H1 (cell line): ENCODE results near the gene TUBA4B. TPM values are rescaled to one million over a fixed set of nuclear protein-coding genes. Genes with fewer than 3 reads are reported as not detected.

Experiments used
- CBX8 ChIP-seq: fragments of 300-800, 300-1000 bp; sonication (generic); IDR thresholded peaks from 2 replicates; pipeline ENCODE4 v1.7.1; 2016; ENCODE audit warnings: low read depth, low read length, borderline replicate concordance
- CEBPB ChIP-seq: IDR thresholded peaks from 2 replicates; pipeline ENCODE4 v1.6.1; 2012; ENCODE audit warnings: low read depth, low read length
- CHD2 ChIP-seq: IDR thresholded peaks from 2 replicates; pipeline ENCODE4 v1.6.1; 2012; ENCODE audit warnings: low read length, improper control_type of control experiment
- FOSL1 ChIP-seq: IDR thresholded peaks from 2 replicates; pipeline ENCODE4 v1.6.1; 2011; ENCODE audit warnings: mild to moderate bottlenecking, low read depth, low read length, moderate library complexity; ENCODE audit not compliant: insufficient read depth
- HDAC2 ChIP-seq, 2 experiments: fragments of 300-600 bp in 1 of 2; sonication (generic) in 1 of 2; IDR thresholded peaks; 2 replicates each; pipeline ENCODE4 v1.6.1; 2011 to 2012; ENCODE audit warnings: low read depth in 2 of 2, low read length in 2 of 2, mild to moderate bottlenecking in 2 of 2, moderate library complexity in 2 of 2, borderline replicate concordance in 1 of 2, inconsistent platforms in 1 of 2
- POLR2A ChIP-seq, 2 experiments: IDR thresholded peaks; 1 replicate in 1 of 2; 2 replicates in 1 of 2; pipeline ENCODE4 v1.6.1; 2011; ENCODE audit warnings: low read depth in 2 of 2, low read length in 2 of 2, mild to moderate bottlenecking in 2 of 2; ENCODE audit errors: control extremely low read depth in 1 of 2
- TAF1 ChIP-seq: IDR thresholded peaks from 2 replicates; pipeline ENCODE4 v1.6.1; 2011; ENCODE audit warnings: mild to moderate bottlenecking, low read depth, low read length
- TCF12 ChIP-seq: IDR thresholded peaks from 2 replicates; pipeline ENCODE4 v1.6.1; 2011; ENCODE audit warnings: low read depth, mild to moderate bottlenecking, low read length
- polyA plus RNA-seq, 7 experiments: library from polyadenylated mRNA; depleted of rRNA in 3 of 7; stranded (reverse) in 5 of 7; unstranded in 2 of 7; fragments of >200 nt in 5 of 7; fragments of 200-250 nt in 2 of 7; gene quantifications; 1 replicate in 5 of 7; 2 replicates in 1 of 7; 4 replicates in 1 of 7; pipeline versions ENCODE4 v1.2.1 to v1.2.3, GENCODE V29; 2011 to 2013; ENCODE audit warnings: missing spikeins in 2 of 7, mixed read lengths in 2 of 7
- total RNA-seq: library from RNA; stranded (reverse); fragmentation: NEBNext Ultra II Directional; extraction: Animal tissue kit (Norgen Biotek cat#: 25700); gene quantifications from 2 replicates; pipeline ENCODE4 v1.2.1, GENCODE V29; 2021
- TF ChIP-seq, protein P1 (sequence below): fragments of 300-600 bp; sonication (generic); IDR thresholded peaks from 2 replicates; pipeline ENCODE4 v1.7.1; 2012; ENCODE audit warnings: low read length, moderate library complexity, mild to moderate bottlenecking, inconsistent platforms; ENCODE audit not compliant: insufficient replicate concordance

TUBA4B gene
- total and polyA plus RNA-seq, 2 of the 8 experiments (the other 6 are each of a cell fraction or from before 2014, with no cell fraction given) = 0.08 to 0.24 TPM

DNA sequence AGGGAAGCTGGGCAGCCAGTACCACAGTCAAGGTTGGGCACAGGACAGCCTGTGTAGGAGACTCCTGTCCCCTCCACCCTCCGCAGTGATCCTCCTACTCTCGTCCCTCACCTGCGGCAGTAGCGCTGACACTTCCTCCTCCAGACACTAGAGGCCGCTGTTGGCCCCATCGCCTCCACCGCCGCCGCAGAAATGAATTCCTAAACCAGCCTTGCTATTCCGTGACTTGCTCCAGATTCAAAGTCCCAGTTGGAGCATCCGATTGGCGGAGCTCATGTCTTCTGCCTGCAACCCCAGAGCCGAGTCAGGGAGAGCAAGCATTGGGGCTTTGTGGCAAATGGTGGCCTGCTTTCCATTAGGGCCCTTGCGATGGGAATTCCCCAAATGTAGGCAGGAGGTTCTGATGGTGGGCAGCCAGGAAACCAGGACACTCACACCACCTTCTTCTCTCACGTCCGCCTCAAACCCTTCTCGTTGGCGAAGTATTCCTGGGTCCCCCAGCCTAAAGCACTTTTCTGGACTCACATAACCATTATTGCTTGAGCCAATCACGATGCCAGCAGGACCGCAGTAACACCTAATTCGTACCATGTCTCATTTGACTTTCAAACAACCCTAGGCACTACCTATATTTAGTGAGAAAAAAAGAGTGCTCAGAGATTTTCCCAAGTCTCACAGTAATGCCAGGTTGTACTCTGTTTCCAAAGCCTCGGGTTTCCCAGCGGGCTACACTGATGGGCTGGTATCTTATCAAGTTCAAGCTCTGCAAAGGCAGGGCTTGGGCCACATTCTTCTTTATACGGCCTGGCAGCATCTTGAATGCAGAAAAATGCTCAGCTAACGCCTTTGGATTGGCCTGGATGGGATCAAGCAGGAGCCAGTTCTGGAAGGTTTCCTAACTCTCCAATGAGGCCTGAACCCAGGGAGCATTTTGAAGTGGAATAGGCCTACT is 24.9 kb downstream of the TUBA4B start (continued):
- no peak for TF ChIP-seq CBX8
- TF ChIP-seq, protein P1, sequence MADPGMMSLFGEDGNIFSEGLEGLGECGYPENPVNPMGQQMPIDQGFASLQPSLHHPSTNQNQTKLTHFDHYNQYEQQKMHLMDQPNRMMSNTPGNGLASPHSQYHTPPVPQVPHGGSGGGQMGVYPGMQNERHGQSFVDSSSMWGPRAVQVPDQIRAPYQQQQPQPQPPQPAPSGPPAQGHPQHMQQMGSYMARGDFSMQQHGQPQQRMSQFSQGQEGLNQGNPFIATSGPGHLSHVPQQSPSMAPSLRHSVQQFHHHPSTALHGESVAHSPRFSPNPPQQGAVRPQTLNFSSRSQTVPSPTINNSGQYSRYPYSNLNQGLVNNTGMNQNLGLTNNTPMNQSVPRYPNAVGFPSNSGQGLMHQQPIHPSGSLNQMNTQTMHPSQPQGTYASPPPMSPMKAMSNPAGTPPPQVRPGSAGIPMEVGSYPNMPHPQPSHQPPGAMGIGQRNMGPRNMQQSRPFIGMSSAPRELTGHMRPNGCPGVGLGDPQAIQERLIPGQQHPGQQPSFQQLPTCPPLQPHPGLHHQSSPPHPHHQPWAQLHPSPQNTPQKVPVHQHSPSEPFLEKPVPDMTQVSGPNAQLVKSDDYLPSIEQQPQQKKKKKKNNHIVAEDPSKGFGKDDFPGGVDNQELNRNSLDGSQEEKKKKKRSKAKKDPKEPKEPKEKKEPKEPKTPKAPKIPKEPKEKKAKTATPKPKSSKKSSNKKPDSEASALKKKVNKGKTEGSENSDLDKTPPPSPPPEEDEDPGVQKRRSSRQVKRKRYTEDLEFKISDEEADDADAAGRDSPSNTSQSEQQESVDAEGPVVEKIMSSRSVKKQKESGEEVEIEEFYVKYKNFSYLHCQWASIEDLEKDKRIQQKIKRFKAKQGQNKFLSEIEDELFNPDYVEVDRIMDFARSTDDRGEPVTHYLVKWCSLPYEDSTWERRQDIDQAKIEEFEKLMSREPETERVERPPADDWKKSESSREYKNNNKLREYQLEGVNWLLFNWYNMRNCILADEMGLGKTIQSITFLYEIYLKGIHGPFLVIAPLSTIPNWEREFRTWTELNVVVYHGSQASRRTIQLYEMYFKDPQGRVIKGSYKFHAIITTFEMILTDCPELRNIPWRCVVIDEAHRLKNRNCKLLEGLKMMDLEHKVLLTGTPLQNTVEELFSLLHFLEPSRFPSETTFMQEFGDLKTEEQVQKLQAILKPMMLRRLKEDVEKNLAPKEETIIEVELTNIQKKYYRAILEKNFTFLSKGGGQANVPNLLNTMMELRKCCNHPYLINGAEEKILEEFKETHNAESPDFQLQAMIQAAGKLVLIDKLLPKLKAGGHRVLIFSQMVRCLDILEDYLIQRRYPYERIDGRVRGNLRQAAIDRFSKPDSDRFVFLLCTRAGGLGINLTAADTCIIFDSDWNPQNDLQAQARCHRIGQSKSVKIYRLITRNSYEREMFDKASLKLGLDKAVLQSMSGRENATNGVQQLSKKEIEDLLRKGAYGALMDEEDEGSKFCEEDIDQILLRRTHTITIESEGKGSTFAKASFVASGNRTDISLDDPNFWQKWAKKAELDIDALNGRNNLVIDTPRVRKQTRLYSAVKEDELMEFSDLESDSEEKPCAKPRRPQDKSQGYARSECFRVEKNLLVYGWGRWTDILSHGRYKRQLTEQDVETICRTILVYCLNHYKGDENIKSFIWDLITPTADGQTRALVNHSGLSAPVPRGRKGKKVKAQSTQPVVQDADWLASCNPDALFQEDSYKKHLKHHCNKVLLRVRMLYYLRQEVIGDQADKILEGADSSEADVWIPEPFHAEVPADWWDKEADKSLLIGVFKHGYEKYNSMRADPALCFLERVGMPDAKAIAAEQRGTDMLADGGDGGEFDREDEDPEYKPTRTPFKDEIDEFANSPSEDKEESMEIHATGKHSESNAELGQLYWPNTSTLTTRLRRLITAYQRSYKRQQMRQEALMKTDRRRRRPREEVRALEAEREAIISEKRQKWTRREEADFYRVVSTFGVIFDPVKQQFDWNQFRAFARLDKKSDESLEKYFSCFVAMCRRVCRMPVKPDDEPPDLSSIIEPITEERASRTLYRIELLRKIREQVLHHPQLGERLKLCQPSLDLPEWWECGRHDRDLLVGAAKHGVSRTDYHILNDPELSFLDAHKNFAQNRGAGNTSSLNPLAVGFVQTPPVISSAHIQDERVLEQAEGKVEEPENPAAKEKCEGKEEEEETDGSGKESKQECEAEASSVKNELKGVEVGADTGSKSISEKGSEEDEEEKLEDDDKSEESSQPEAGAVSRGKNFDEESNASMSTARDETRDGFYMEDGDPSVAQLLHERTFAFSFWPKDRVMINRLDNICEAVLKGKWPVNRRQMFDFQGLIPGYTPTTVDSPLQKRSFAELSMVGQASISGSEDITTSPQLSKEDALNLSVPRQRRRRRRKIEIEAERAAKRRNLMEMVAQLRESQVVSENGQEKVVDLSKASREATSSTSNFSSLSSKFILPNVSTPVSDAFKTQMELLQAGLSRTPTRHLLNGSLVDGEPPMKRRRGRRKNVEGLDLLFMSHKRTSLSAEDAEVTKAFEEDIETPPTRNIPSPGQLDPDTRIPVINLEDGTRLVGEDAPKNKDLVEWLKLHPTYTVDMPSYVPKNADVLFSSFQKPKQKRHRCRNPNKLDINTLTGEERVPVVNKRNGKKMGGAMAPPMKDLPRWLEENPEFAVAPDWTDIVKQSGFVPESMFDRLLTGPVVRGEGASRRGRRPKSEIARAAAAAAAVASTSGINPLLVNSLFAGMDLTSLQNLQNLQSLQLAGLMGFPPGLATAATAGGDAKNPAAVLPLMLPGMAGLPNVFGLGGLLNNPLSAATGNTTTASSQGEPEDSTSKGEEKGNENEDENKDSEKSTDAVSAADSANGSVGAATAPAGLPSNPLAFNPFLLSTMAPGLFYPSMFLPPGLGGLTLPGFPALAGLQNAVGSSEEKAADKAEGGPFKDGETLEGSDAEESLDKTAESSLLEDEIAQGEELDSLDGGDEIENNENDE = no peak
- TF ChIP-seq CEBPB = no peak
- TF ChIP-seq HDAC2 (IDR thresholded peaks at IDR 0.05; ENCODE audit: borderline replicate concordance in 1 of 2, low read depth in 2 of 2, low read length in 2 of 2) = no peak
- no peak for TF ChIP-seq FOSL1
- peak in 1 of 2 experiments; percentile 46; a peak in 1 of 3 replicates for TF ChIP-seq POLR2A (IDR thresholded peaks at IDR 0.05; ENCODE audit: control extremely low read depth in 1 of 2, low read depth in 2 of 2, low read length in 2 of 2)
- TF ChIP-seq TCF12 = no peak
- no peak for TF ChIP-seq CHD2
- TF ChIP-seq TAF1 = peak; percentile 46; the same call in 1 of the 2 replicates
